ENCODE results near the gene KLHL13. TPM values are rescaled to one million over a fixed set of nuclear protein-coding genes. Genes with fewer than 3 reads are reported as not detected.

KLHL13 gene, protein sequence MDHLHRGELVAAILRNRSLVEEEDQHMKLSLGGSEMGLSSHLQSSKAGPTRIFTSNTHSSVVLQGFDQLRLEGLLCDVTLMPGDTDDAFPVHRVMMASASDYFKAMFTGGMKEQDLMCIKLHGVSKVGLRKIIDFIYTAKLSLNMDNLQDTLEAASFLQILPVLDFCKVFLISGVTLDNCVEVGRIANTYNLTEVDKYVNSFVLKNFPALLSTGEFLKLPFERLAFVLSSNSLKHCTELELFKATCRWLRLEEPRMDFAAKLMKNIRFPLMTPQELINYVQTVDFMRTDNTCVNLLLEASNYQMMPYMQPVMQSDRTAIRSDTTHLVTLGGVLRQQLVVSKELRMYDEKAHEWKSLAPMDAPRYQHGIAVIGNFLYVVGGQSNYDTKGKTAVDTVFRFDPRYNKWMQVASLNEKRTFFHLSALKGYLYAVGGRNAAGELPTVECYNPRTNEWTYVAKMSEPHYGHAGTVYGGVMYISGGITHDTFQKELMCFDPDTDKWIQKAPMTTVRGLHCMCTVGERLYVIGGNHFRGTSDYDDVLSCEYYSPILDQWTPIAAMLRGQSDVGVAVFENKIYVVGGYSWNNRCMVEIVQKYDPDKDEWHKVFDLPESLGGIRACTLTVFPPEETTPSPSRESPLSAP
- total RNA-seq (2014; rRNA removed; shearing (Covaris generic)), result 0.43 TPM in 1 of 2 replicates, not detected in the other
- 0.11 TPM in 1 of 2 replicates, not detected in the other for polyA plus RNA-seq (2016; fragmentation: Nextera tagmentation; extraction: Ambion mirVana)

DNA sequence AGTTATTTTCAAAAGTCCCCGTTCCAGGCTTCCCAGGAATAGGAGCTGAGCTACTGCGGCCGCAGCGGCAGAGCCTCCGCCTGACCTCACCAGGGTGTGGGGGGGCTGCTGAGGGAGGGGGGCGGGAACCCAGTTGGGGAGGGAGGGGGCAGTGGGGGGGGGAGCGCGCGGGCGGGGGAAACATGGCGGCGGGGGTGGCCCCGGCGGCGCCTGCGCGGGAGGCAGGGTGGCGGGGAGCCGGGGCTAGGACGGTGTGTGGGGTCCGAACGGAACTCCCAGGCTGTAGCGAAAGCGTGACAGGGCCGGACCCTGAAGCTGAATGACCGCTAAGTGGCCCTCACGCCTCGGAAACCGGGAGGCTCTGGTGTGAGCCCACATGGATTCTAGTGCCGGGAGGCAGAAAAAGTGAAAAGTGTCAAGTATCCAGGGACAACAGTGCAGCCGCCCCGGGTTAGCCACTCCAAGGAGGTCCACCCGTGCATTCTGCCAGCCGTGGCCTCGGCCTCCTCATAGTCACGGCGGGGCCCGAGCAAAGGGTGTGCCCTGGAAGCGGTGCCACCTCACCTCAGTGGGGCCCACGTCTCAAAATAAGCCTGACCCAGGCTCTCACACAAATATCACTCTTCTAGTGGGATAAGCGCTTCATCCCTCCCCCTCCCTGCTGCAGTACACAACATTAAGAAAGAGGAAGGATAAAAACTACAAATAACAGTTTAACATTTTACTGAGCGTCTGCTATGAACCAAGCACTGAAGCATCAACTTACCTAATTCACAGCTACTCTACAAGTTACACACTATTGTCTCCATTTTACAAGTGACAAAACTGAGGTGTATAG is at the start of gene KLHL13:
Gene KLHL13, minus strand, starts transcription at position 98 of the 838 bp plus-strand sequence. CDS start 88,337 bp downstream, outside the sequence.
- peak within 1 kb of the TSS; percentile 66 for H2AFZ ChIP-seq
- no peaks in the 10 kb centered on the region for H4K20me1 ChIP-seq (ENCODE audit: insufficient read depth)
- no peak within 1 kb of the TSS for H3K27ac ChIP-seq
- H3K79me2 ChIP-seq (ENCODE audit: insufficient read depth), result no peaks in the 10 kb centered on the region
- no peaks in the 10 kb centered on the region for H3K9me2 ChIP-seq (ENCODE audit: insufficient read depth)
- no peak for TF ChIP-seq EZH2 (IDR thresholded peaks at IDR 0.05; ENCODE audit: insufficient read depth, poor library complexity, severe bottlenecking)
- TF ChIP-seq EZH2phosphoT487 (IDR thresholded peaks at IDR 0.05; ENCODE audit: insufficient read depth, low read depth), result no peak
- H3K27me3 ChIP-seq (replicated peaks; ENCODE audit: insufficient read depth), result 0 out of 2 replicates have a peak, but pooled peaks cover 5% of the 10 kb centered on the region
- peak within 1 kb of the TSS; percentile 56 for H3K9ac ChIP-seq
- peak; percentile 40 for DNase-seq
- H3F3A ChIP-seq (ENCODE audit: insufficient read depth), result no peaks in the 10 kb centered on the region
- WGBS, 2 experiments (ENCODE audit: low coverage in 1 of 2, low lambda C conversion rate in 2 of 2, missing lambda C conversion rate in 2 of 2), result 1 to 4% methylated on average over 7 to 39 of the region's 42 CpGs
- H3K4me2 ChIP-seq (ENCODE audit: unreplicated experiment), result peak within 1 kb of the TSS; percentile 58
- H3K4me3 ChIP-seq, result peak within 1 kb of the TSS; percentile 59
- no peaks in the 10 kb centered on the region for H3K9me3 ChIP-seq (ENCODE audit: low read depth)
- in situ Hi-C loops (cut with MboI), result no loop called here
- H3K4me1 ChIP-seq (ENCODE audit: insufficient read depth), result no peaks in the 10 kb centered on the region
- H3K36me3 ChIP-seq (ENCODE audit: low read depth), result no peaks in the 10 kb centered on the region

DNA sequence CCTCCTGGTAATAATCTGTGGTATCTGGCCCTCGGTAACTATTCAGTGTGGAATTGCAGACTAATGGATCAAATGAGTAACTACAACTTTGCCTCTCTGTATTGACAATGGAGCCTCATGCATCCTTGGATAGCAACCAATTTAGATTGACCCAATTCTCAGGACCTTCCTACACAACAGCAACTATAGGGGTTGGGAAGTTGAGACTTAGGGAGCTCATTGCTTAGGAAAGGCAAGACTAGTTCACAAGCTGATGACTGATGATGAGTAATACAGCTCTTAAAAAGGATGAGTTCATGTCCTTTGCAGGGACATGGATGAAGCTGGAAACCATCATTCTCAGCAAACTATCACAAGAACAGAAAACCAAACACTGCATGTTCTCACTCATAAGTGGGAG is 47.5 kb upstream of the KLHL13 start:
- peak; percentile 20 for DNase-seq
- Histone ChIP-seq H3K9me2 (ENCODE audit: insufficient read depth) (no peaks in the 10 kb centered on the region), H3K4me2 (ENCODE audit: unreplicated experiment) (no peak overlapping the region), H3K36me3 (ENCODE audit: low read depth) (no peaks in the 10 kb centered on the region), H3K27me3 (replicated peaks; ENCODE audit: insufficient read depth) (no peaks in the 10 kb centered on the region), H3K4me1 (ENCODE audit: insufficient read depth) (no peaks in the 10 kb centered on the region), H3K4me3 (no peak overlapping the region), H2AFZ (no peak overlapping the region), H3F3A (ENCODE audit: insufficient read depth) (no peaks in the 10 kb centered on the region), H3K27ac (no peak overlapping the region), H3K79me2 (ENCODE audit: insufficient read depth) (no peaks in the 10 kb centered on the region), H3K9me3 (ENCODE audit: low read depth) (no peaks in the 10 kb centered on the region), H4K20me1 (ENCODE audit: insufficient read depth) (no peaks in the 10 kb centered on the region), H3K9ac (no peak overlapping the region)
- WGBS, 2 experiments (ENCODE audit: low coverage in 1 of 2, low lambda C conversion rate in 2 of 2, missing lambda C conversion rate in 2 of 2), result 84 to 88% methylated on average over 1 of the region's 1 CpG
- in situ Hi-C loops (cut with MboI), result no loop called here
- TF ChIP-seq EZH2 (IDR thresholded peaks at IDR 0.05; ENCODE audit: insufficient read depth, poor library complexity, severe bottlenecking) (no peak), EZH2phosphoT487 (IDR thresholded peaks at IDR 0.05; ENCODE audit: insufficient read depth, low read depth) (no peak)

DNA sequence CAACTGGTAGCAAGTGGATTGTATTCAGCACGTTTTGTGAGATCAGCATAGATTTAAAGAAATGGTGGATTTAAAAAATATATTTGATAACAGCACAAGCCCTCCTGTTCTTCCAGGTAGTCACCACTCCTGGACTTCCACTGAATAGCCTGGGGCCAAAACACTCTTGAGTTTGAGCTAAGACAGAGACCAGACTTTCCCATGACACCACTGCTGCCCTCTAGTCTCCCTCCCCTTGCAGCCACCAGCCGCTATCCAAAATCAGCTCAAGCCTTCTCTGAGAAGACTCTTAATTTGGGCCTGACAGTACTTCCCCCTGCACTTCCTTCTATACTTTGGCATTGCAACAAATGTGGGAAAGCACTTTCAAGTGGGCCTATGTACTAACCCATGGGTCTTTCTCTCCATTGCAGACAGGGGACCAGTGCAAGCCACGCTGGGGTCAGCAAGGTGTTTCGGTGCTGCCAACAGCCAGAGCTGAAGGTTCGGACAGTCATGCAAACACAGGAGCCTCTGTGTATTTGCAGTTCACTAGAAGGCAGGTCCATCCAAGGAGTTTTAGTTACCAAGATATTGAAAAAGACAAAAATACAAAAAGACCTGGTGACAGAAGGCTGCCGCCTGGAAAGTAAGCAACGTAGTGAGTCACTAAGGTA is 40.5 kb upstream of the KLHL13 start:
- H3F3A ChIP-seq (ENCODE audit: insufficient read depth), result no peaks in the 10 kb centered on the region
- no peaks in the 10 kb centered on the region for H3K9me2 ChIP-seq (ENCODE audit: insufficient read depth)
- H4K20me1 ChIP-seq (ENCODE audit: insufficient read depth), result no peaks in the 10 kb centered on the region
- no peak overlapping the region for H2AFZ ChIP-seq
- no peak overlapping the region for H3K4me2 ChIP-seq (ENCODE audit: unreplicated experiment)
- no peaks in the 10 kb centered on the region for H3K27me3 ChIP-seq (replicated peaks; ENCODE audit: insufficient read depth)
- no peak overlapping the region for H3K9ac ChIP-seq
- no peaks in the 10 kb centered on the region for H3K79me2 ChIP-seq (ENCODE audit: insufficient read depth)
- H3K4me1 ChIP-seq (ENCODE audit: insufficient read depth), result no peaks in the 10 kb centered on the region
- TF ChIP-seq EZH2 (IDR thresholded peaks at IDR 0.05; ENCODE audit: insufficient read depth, poor library complexity, severe bottlenecking) (no peak), EZH2phosphoT487 (IDR thresholded peaks at IDR 0.05; ENCODE audit: insufficient read depth, low read depth) (no peak)
- no peaks in the 10 kb centered on the region for H3K36me3 ChIP-seq (ENCODE audit: low read depth)
- in situ Hi-C loops (cut with MboI), result no loop called here
- H3K4me3 ChIP-seq, result no peak overlapping the region
- WGBS, 2 experiments (ENCODE audit: low coverage in 1 of 2, low lambda C conversion rate in 2 of 2, missing lambda C conversion rate in 2 of 2), result 66 to 73% methylated on average over 7 of the region's 7 CpGs
- no peak for DNase-seq
- H3K27ac ChIP-seq, result no peak overlapping the region
- no peaks in the 10 kb centered on the region for H3K9me3 ChIP-seq (ENCODE audit: low read depth)
